Upper lobe of right lung (tissue), 1 donor: ENCODE results near the gene CNN2. TPM values are rescaled to one million over a fixed set of nuclear protein-coding genes. Genes with fewer than 3 reads are reported as not detected.
A peak's percentile ranks its signal among the peaks of the same experiment; 100 is the strongest.

Source experiments
- ATAC-seq: fragments of 200-7000 bp; cut with Tn5 transposase; one replicate; pipeline ENCODE4 v1.9.1; 2020; ENCODE audit warnings: mild to moderate bottlenecking, moderate library complexity
- DNase-seq: peaks from one replicate; pipeline ENCODE4 v3.0.0-alpha.2; 2020
- H3K27ac ChIP-seq: fragments of 200-600 bp; one replicate; pipeline ENCODE4 v1.8.0; 2022
- H3K27me3 ChIP-seq: fragments of 200-600 bp; one replicate; pipeline ENCODE4 v1.8.0; 2022; ENCODE audit warnings: mild to moderate bottlenecking
- H3K36me3 ChIP-seq: fragments of 200-600 bp; one replicate; pipeline ENCODE4 v1.8.0; 2022
- H3K4me1 ChIP-seq: fragments of 200-600 bp; one replicate; pipeline ENCODE4 v1.8.0; 2022
- H3K4me3 ChIP-seq: fragments of 200-600 bp; one replicate; pipeline ENCODE4 v1.8.0; 2022; ENCODE audit warnings: mild to moderate bottlenecking
- H3K9me3 ChIP-seq: fragments of 200-600 bp; one replicate; pipeline ENCODE4 v1.8.0; 2022
- intact Hi-C: fragments of 100-400 bp; cut with DNase I; formaldehyde crosslinking; loops from one replicate; pipeline ENCODE4 v1.11.0; 2022
- total RNA-seq: library from RNA; stranded (reverse); fragmentation: NEBNext Ultra II Directional; extraction: Animal tissue kit (Norgen Biotek cat#: 25700); gene quantifications from one replicate; pipeline ENCODE4 v1.2.1, GENCODE V29; 2021
- TF ChIP-seq, protein P1 (sequence below): fragments of 200-600 bp; IDR thresholded peaks from one replicate; pipeline ENCODE4 v1.8.0; 2022; ENCODE audit warnings: antibody characterized with exemption
- donor health status: DM: no; HTN: yes; CAD: no; lungs with severe emphysema.

The CNN2 gene
- total RNA-seq, 1 donor from 2014 or later, result 220 TPM

DNA sequence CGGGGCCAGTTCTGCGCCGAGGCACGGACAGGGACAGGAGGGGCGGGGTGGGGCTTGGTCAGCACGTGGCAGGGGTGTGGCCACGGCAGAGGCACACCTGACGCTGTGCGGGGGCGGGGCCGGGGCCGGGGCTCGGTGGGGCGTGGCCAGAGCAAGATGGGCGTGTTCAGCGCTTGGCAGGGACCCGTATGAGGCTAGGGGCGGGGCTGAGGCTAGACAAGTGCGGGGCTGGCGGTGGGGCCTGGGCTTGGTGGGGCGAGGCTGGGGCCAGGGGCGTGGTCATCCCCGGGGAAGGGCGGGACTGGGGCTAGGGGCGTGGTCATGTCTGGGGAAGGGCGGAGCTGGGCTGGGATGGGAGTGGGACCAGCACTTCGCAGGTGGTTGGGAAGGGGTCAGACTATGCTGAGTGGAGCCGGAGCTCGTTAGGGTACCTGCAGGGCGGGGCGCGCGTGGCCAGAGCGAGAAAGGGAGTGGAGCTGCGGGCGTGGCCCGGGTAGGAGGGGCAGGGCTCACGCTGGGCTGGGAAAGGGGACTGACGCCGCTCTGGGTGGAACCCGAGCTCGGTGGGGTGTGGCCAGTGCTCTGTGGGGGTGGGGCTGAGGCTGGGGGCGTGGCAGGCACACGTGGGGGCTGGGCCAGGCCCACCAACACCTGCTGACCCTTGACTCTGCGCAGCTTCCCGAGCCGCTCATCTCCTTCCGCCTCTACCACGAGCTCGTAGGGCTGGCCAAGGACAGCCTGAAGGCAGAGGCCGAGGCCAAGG is 55.9 kb downstream of the CNN2 start:
- no peak overlapping the region for H3K27ac ChIP-seq
- H3K4me1 ChIP-seq, result peaks cover 21% of the 10 kb centered on the region
- no peaks in the 10 kb centered on the region for H3K9me3 ChIP-seq
- peak overlapping the region; percentile 10 for H3K4me3 ChIP-seq
- H3K36me3 ChIP-seq, result peaks cover 62% of the 10 kb centered on the region
- ATAC-seq (peak; percentile 90), DNase-seq (peak; percentile 96)
- TF ChIP-seq, protein P1, sequence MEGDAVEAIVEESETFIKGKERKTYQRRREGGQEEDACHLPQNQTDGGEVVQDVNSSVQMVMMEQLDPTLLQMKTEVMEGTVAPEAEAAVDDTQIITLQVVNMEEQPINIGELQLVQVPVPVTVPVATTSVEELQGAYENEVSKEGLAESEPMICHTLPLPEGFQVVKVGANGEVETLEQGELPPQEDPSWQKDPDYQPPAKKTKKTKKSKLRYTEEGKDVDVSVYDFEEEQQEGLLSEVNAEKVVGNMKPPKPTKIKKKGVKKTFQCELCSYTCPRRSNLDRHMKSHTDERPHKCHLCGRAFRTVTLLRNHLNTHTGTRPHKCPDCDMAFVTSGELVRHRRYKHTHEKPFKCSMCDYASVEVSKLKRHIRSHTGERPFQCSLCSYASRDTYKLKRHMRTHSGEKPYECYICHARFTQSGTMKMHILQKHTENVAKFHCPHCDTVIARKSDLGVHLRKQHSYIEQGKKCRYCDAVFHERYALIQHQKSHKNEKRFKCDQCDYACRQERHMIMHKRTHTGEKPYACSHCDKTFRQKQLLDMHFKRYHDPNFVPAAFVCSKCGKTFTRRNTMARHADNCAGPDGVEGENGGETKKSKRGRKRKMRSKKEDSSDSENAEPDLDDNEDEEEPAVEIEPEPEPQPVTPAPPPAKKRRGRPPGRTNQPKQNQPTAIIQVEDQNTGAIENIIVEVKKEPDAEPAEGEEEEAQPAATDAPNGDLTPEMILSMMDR, result no peak
- intact Hi-C loops, result loop anchor here (10.0 kb wide), 1 partner anchor 48 kb away; no protein-coding TSS in a partner anchor
- no peaks in the 10 kb centered on the region for H3K27me3 ChIP-seq

DNA sequence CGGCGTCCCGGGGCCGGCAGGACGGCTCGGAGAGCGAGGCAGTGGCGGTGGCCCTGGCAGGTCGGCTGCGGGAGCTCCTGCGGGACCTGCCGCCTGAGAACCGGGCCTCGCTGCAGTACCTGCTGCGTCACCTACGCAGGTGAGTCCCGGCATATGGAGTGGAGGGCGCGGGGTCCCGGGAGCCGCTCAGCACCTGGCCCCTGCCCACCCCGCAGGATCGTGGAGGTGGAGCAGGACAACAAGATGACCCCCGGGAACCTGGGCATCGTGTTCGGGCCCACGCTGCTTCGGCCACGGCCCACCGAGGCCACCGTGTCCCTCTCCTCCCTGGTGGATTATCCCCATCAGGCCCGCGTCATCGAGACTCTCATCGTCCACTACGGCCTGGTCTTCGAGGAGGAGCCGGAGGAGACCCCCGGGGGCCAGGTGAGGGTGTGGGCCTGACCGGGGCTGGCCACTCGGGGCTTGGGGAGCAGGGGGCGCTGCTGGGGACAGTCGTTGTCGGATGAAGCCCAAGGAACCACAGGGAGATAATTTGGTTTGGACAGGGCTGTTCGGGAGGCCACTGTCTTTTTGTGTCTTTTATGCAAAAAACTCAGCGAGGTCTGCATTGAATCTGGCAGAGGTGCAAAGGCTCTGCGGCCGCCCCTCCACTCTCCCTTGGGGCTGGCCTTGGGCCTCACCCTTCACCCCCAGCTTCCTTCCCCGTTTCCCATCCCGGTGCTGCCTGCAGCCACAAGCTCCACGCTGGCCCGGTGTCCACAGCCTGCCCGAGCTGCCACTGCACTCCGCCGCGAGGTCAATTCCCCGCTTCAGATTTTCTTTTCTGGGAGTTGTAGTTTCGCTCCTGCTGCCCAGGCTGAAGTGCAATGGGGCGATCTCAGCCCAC is 56.8 kb downstream of the CNN2 start:
- Histone ChIP-seq H3K36me3 (peaks cover 69% of the 10 kb centered on the region), H3K4me3 (peak overlapping the region; percentile 10), H3K4me1 (peaks cover 15% of the 10 kb centered on the region), H3K27me3 (no peaks in the 10 kb centered on the region), H3K27ac (no peak overlapping the region), H3K9me3 (no peaks in the 10 kb centered on the region)
- ATAC-seq, result no peak
- TF ChIP-seq, protein P1, result no peak
- peak; percentile 65 for DNase-seq
- intact Hi-C loops, result loop anchor here (10.0 kb wide), 1 partner anchor 48 kb away; no protein-coding TSS in a partner anchor

DNA sequence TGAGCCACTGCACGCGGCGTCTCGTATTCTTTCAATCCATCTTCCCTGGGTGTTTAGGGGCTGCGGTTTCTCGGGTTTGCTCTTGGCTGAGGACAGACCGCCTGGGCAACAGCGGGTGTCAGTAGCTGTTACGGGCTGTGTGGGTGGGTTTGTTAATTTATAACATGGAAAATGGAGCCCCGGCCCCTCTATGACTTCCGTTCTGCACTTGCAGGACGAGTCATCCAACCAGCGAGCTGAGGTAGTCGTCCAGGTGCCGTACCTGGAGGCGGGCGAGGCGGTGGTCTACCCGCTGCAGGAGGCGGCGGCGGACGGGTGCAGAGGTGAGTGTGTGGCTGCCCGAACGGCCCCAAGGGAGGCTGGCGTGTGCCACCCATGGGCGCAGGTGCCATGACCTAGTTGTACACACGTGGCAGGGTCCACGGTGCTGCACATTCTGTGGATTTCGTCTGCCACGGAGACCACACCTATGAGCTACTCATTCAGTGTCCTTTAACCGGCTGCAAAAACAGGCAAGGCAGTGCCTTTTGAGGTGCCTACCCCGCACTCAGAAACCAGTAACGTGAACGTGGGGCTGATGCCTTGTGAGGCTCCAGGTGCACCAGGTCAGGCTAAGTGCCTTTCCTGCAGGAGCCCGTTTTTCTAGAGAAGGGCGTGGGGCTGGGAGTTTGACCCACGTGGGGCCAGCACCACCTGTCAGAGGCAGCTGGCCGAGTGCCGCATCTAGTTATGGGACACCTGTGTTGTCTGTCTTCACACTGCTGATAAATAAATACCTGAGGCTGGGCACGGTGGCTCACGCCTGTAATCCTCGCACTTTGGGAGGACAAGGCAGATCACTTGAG is 57.8 kb downstream of the CNN2 start:
- Histone ChIP-seq H3K9me3 (no peaks in the 10 kb centered on the region), H3K36me3 (peaks cover 80% of the 10 kb centered on the region), H3K4me3 (no peak overlapping the region), H3K27me3 (no peaks in the 10 kb centered on the region), H3K27ac (no peak overlapping the region), H3K4me1 (peaks cover 21% of the 10 kb centered on the region)
- TF ChIP-seq, protein P1, result no peak
- no peak for ATAC-seq
- intact Hi-C loops, result loop anchor here (10.0 kb wide), 1 partner anchor 49 kb away; no protein-coding TSS in a partner anchor
- peak; percentile 67 for DNase-seq

DNA sequence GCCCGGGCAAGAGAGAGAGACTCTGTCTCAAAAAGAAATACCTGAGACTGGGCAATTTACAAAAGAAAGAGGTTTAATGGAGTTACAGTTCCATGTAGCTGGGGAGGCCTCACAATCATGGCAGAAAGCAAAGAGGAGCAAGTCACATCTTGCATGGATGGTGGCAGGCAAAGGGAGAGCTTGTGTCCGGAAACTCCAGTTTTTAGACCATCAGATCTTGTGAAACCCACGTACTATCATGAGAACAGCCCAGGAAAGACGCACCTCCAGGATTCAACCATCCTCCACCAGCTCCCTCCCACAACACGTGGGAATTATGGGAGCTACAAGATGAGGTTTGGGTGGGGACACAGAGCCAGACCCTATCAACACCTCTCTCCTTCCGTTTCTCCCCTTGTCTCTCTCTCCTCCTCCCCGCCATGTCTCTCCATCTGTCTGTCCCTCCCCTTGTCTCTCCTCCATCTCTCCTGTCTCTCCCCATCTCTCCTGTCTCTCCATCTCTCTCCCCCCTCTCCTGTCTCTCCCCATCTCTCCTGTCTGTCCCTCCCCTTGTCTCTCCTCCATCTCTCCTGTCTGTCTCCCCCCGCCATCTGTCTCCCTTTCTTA is 58.7 kb downstream of the CNN2 start:
- TF ChIP-seq, protein P1, result no peak
- ATAC-seq (no peak), DNase-seq (no peak)
- H3K4me1 ChIP-seq, result peaks cover 21% of the 10 kb centered on the region
- H3K36me3 ChIP-seq, result peaks cover 80% of the 10 kb centered on the region
- no peak overlapping the region for H3K4me3 ChIP-seq
- no peak overlapping the region for H3K27ac ChIP-seq
- no peaks in the 10 kb centered on the region for H3K27me3 ChIP-seq
- intact Hi-C loops, result loop anchor here (10.0 kb wide), 1 partner anchor 50 kb away; no protein-coding TSS in a partner anchor
- H3K9me3 ChIP-seq, result no peaks in the 10 kb centered on the region
